ENCODE measurements around the gene PDE4D. TPM values are rescaled to one million over a fixed set of nuclear protein-coding genes. Genes with fewer than 3 reads are reported as not detected.
"Not testable (repeated sequence)": the region's sequence is repeated elsewhere in the genome, so short reads cannot be mapped to it uniquely, and the experiment has no call there.

Gene PDE4D
- total RNA-seq, 1 experiment from 2014 or later: 6.3 TPM

GRCh38 chr5:59079622-59080620 lies 813.6 kb downstream of the PDE4D start:
- Histone ChIP-seq H3K36me3 (no peaks in the 10 kb centered on the region), H3K4me1 (replicated peaks) (peaks cover 7% of the 10 kb centered on the region), H3K27me3 (replicated peaks) (no peaks in the 10 kb centered on the region), H3K27ac (no peak overlapping the region), H3K4me3 (no peak overlapping the region), H3K9me3 (replicated peaks) (no peaks in the 10 kb centered on the region)
- no peak for DNase-seq (ENCODE audit: low read depth in 1 of 2, low spot score in 2 of 2)

GRCh38 chr5:59071755-59072549 lies 821.6 kb downstream of the PDE4D start:
- Histone ChIP-seq H3K4me1 (replicated peaks) (no peaks in the 10 kb centered on the region), H3K4me3 (no peak overlapping the region), H3K9me3 (replicated peaks) (no peaks in the 10 kb centered on the region), H3K27me3 (replicated peaks) (no peaks in the 10 kb centered on the region), H3K27ac (no peak overlapping the region), H3K36me3 (no peaks in the 10 kb centered on the region)
- no peak for DNase-seq (ENCODE audit: low read depth in 1 of 2, low spot score in 2 of 2)

GRCh38 chr5:59069438-59070079 lies 824.0 kb downstream of the PDE4D start:
- no peaks in the 10 kb centered on the region for H3K36me3 ChIP-seq
- H3K27ac ChIP-seq: no peak overlapping the region
- peak in 1 of 2 experiments; percentile 14 for DNase-seq (ENCODE audit: low read depth in 1 of 2, low spot score in 2 of 2)
- no peaks in the 10 kb centered on the region for H3K9me3 ChIP-seq (replicated peaks)
- H3K27me3 ChIP-seq (replicated peaks): no peaks in the 10 kb centered on the region
- no peaks in the 10 kb centered on the region for H3K4me1 ChIP-seq (replicated peaks)
- H3K4me3 ChIP-seq: no peak overlapping the region

GRCh38 chr5:59067956-59068656 lies 825.4 kb downstream of the PDE4D start:
- H3K36me3 ChIP-seq: no peaks in the 10 kb centered on the region
- H3K9me3 ChIP-seq (replicated peaks): no peaks in the 10 kb centered on the region
- no peaks in the 10 kb centered on the region for H3K27me3 ChIP-seq (replicated peaks)
- no peak overlapping the region for H3K27ac ChIP-seq
- no peak for DNase-seq (ENCODE audit: low read depth in 1 of 2, low spot score in 2 of 2)
- H3K4me1 ChIP-seq (replicated peaks): no peaks in the 10 kb centered on the region
- no peak overlapping the region for H3K4me3 ChIP-seq

GRCh38 chr5:59066367-59067163 lies 827.0 kb downstream of the PDE4D start:
- Histone ChIP-seq H3K36me3 (no peaks in the 10 kb centered on the region), H3K27ac (no peak overlapping the region), H3K4me3 (no peak overlapping the region), H3K9me3 (replicated peaks) (no peaks in the 10 kb centered on the region), H3K27me3 (replicated peaks) (no peaks in the 10 kb centered on the region), H3K4me1 (replicated peaks) (no peaks in the 10 kb centered on the region)
- DNase-seq (ENCODE audit: low read depth in 1 of 2, low spot score in 2 of 2): no peak

GRCh38 chr5:59065554-59065953 lies 828.0 kb downstream of the PDE4D start:
- Histone ChIP-seq H3K27ac (no peak overlapping the region), H3K4me1 (replicated peaks) (no peaks in the 10 kb centered on the region)

GRCh38 chr5:59064293-59064692 lies 829.2 kb downstream of the PDE4D start:
- Histone ChIP-seq H3K27me3 (replicated peaks) (no peaks in the 10 kb centered on the region), H3K27ac (no peak overlapping the region)

More at GRCh38 chr5:59065554-59065953, 828.0 kb downstream of the PDE4D start:
- Histone ChIP-seq H3K9me3 (replicated peaks) (no peaks in the 10 kb centered on the region), H3K27me3 (replicated peaks) (no peaks in the 10 kb centered on the region), H3K4me3 (no peak overlapping the region), H3K36me3 (no peaks in the 10 kb centered on the region)
- DNase-seq (ENCODE audit: low read depth in 1 of 2, low spot score in 2 of 2): no peak

GRCh38 chr5:59062986-59063683 lies 830.4 kb downstream of the PDE4D start:
- no peak for DNase-seq (ENCODE audit: low read depth in 1 of 2, low spot score in 2 of 2)
- H3K27me3 ChIP-seq (replicated peaks): no peaks in the 10 kb centered on the region

More at GRCh38 chr5:59064293-59064692, 829.2 kb downstream of the PDE4D start:
- H3K4me1 ChIP-seq (replicated peaks): no peaks in the 10 kb centered on the region
- DNase-seq (ENCODE audit: low read depth in 1 of 2, low spot score in 2 of 2): no peak
- H3K36me3 ChIP-seq: no peaks in the 10 kb centered on the region
- H3K9me3 ChIP-seq (replicated peaks): no peaks in the 10 kb centered on the region
- H3K4me3 ChIP-seq: no peak overlapping the region

GRCh38 chr5:59061377-59061776 lies 832.1 kb downstream of the PDE4D start:
- no peaks in the 10 kb centered on the region for H3K27me3 ChIP-seq (replicated peaks)
- no peaks in the 10 kb centered on the region for H3K4me1 ChIP-seq (replicated peaks)
- no peaks in the 10 kb centered on the region for H3K9me3 ChIP-seq (replicated peaks)
- no peak overlapping the region for H3K4me3 ChIP-seq
- no peaks in the 10 kb centered on the region for H3K36me3 ChIP-seq
- DNase-seq (ENCODE audit: low read depth in 1 of 2, low spot score in 2 of 2): no peak
- no peak overlapping the region for H3K27ac ChIP-seq

More at GRCh38 chr5:59062986-59063683, 830.4 kb downstream of the PDE4D start:
- Histone ChIP-seq H3K27ac (no peak overlapping the region), H3K9me3 (replicated peaks) (no peaks in the 10 kb centered on the region), H3K4me3 (no peak overlapping the region), H3K4me1 (replicated peaks) (no peaks in the 10 kb centered on the region), H3K36me3 (no peaks in the 10 kb centered on the region)

- Histone ChIP-seq H3K36me3 (no peaks in the 10 kb centered on the region), H3K4me1 (replicated peaks) (no peaks in the 10 kb centered on the region), H3K27me3 (replicated peaks) (no peaks in the 10 kb centered on the region), H3K9me3 (replicated peaks) (no peaks in the 10 kb centered on the region), H3K27ac (no peak overlapping the region), H3K4me3 (no peak overlapping the region)
- DNase-seq (ENCODE audit: low read depth in 1 of 2, low spot score in 2 of 2): no peak
Observed at GRCh38 chr5:59058969-59059687, 834.4 kb downstream of the PDE4D start.

- Histone ChIP-seq H3K9me3 (replicated peaks) (no peaks in the 10 kb centered on the region), H3K27me3 (replicated peaks) (no peaks in the 10 kb centered on the region), H3K36me3 (no peaks in the 10 kb centered on the region), H3K4me3 (no peak overlapping the region), H3K4me1 (replicated peaks) (no peaks in the 10 kb centered on the region), H3K27ac (no peak overlapping the region)
- DNase-seq (ENCODE audit: low read depth in 1 of 2, low spot score in 2 of 2): no peak
Observed at GRCh38 chr5:59058237-59058636, 835.3 kb downstream of the PDE4D start.

GRCh38 chr5:59056599-59056998 lies 836.9 kb downstream of the PDE4D start:
- DNase-seq (ENCODE audit: low read depth in 1 of 2, low spot score in 2 of 2); H3K27me3 ChIP-seq (replicated peaks); H3K36me3 ChIP-seq; H3K9me3 ChIP-seq (replicated peaks); H3K4me1 ChIP-seq (replicated peaks); H3K27ac ChIP-seq; H3K4me3 ChIP-seq: not testable (repeated sequence)

Measured in SJSA1 (cell line).